Heart left ventricle (tissue), 16 donors: ENCODE data around the gene CTLA4. TPM values are rescaled to one million over a fixed set of nuclear protein-coding genes. Genes with fewer than 3 reads are reported as not detected.

Experiments
- ATAC-seq, 4 donors: fragments of 200-7000 bp; cut with Tn5 transposase; one replicate each; pipeline ENCODE4 v1.9.1; 2020 to 2022; ENCODE audit warnings: moderate library complexity in 4 of 4, mild to moderate bottlenecking in 3 of 4, moderate number of reproducible peaks in 1 of 4
- DNase-seq, 5 donors: peaks; one replicate each; pipeline ENCODE4 v3.0.0-alpha.2; 2020
- H3K27ac ChIP-seq, 12 donors: fragments of 200-600 bp; sonication (generic) in 4 of 12; one replicate each; pipeline versions ENCODE4 v1.5.0 to v1.8.0; 2016 to 2022; ENCODE audit warnings: mild to moderate bottlenecking in 2 of 12
- H3K27me3 ChIP-seq, 9 donors: fragments of 200-600 bp; sonication (generic) in 2 of 9; one replicate each; pipeline versions ENCODE4 v1.5.1 to v1.8.0; 2016 to 2022; ENCODE audit warnings: mild to moderate bottlenecking in 3 of 9
- H3K36me3 ChIP-seq, 9 donors: fragments of 200-600 bp; sonication (generic) in 2 of 9; one replicate each; pipeline versions ENCODE4 v1.5.0 to v1.8.0; 2018 to 2022; ENCODE audit warnings: mild to moderate bottlenecking in 2 of 9
- H3K4me1 ChIP-seq, 12 donors: fragments of 200-600 bp; sonication (generic) in 4 of 12; one replicate each; pipeline versions ENCODE4 v1.5.0 to v1.8.0; 2016 to 2022; ENCODE audit warnings: mild to moderate bottlenecking in 3 of 12
- H3K4me3 ChIP-seq, 12 donors: fragments of 200-600 bp; sonication (generic) in 4 of 12; one replicate each; pipeline versions ENCODE4 v1.5.0 to v1.8.0; 2017 to 2022; ENCODE audit warnings: mild to moderate bottlenecking in 9 of 12, moderate library complexity in 4 of 12
- H3K9me3 ChIP-seq, 12 donors: fragments of 200-600 bp; sonication (generic) in 4 of 12; one replicate each; pipeline versions ENCODE4 v1.5.0 to v1.8.0; 2016 to 2022; ENCODE audit warnings: mild to moderate bottlenecking in 1 of 12
- CTCF ChIP-seq, 12 donors: fragments of 200-600 bp; sonication (generic) in 4 of 12; IDR thresholded peaks; one replicate each; pipeline versions ENCODE4 v1.5.0 to v1.8.0; 2018 to 2022; ENCODE audit warnings: antibody characterized with exemption in 12 of 12, mild to moderate bottlenecking in 5 of 12
- POLR2A ChIP-seq, 2 donors: fragments of 450-650 bp; IDR thresholded peaks; one replicate each; pipeline ENCODE4 v1.6.1; 2017; ENCODE audit warnings: antibody characterized with exemption in 2 of 2, mild to moderate bottlenecking in 2 of 2, moderate library complexity in 2 of 2
- WGBS, 4 donors: extraction: QIAGEN DNeasy Blood & Tissue Kit in 2 of 4; methylation state at CpG; one replicate each; pipeline versions ENCODE4 v1.1.5 to v1.1.7; 2013 to 2018; 5-methylcytosine and 5-hydroxymethylcytosine counted together
- intact Hi-C, 10 donors: fragments of 100-400 bp; cut with DNase I; formaldehyde crosslinking; loops; one replicate each; pipeline versions ENCODE4 v1.11.1 to v1.14.2; 2022
- polyA plus RNA-seq, 2 donors: library from polyadenylated mRNA; stranded (reverse); fragments of 200-250 nt; gene quantifications; one replicate each; pipeline ENCODE4 v1.2.3, GENCODE V29; 2013
- total RNA-seq, 9 donors: library from RNA; depleted of rRNA in 2 of 9; stranded (reverse); fragments of >200 nt in 2 of 9; fragmentation: NEBNext Ultra II Directional in 3 of 9; extraction: Animal tissue kit (Norgen Biotek cat#: 25700) in 3 of 9; gene quantifications; one replicate each; pipeline versions ENCODE4 v1.1.0 to v1.2.4, GENCODE V29; 2016 to 2023
- donor health status: ischemic (EF 13 %, LVEDD 7.1; RV severe dilation, severe dysfunction).
- donor health status: healthy with polysubstance abuse.
- donor health status: DM: no; HTN: yes; CAD: no.
- donor health status: DM: no; HTN: no; CAD: no.
- donor health status: ischemic (EF 25% LVEDD 6.9; RV normal size, moderate dysfunction).
- donor health status: ischemic (EF 25% LVEDD 5.7; RV mildly dilated, moderate dysfunction).
- donor health status: healthy.
- donor health status: DM: yes; HTN: yes; CAD: no.
- donor health status: ischemic (EF 35%, LVEDD 5.7; RV mildly dilated, moderate dysfunction).
- donor health status: nonischemic (EF 11% LVEDD 7.7; RV severe dilation, severe dysfunction).
- donor health status: DM: yes; HTN: yes; CAD: no.
- donor health status: PGD.
- donor health status: ischemic (EF 29% LVEDD 5.4; RV normal size, mild dysfunction).
- donor health status: nonischemic (EF 23%, LVEDD 6.1; RV moderate dilation, normal function).

CTLA4 gene
- total and polyA plus RNA-seq, 11 donors = 0.27 to 1.3 (median 0.39) TPM; not detected in 7

- ATAC-seq (no peak), DNase-seq (no peak)
- H3K27ac ChIP-seq = no peak overlapping the region
- H3K36me3 ChIP-seq = no peaks in the 10 kb centered on the region
- no peak overlapping the region for H3K4me3 ChIP-seq
- H3K4me1 ChIP-seq = peaks cover 0 to 11% (median 0%) of the 10 kb centered on the region in 12 donors
- WGBS, 4 donors = 94 to 100% (median 97%) methylated on average over 1 of the region's 1 CpG
- H3K27me3 ChIP-seq = no peaks in the 10 kb centered on the region
- H3K9me3 ChIP-seq = no peaks in the 10 kb centered on the region
- TF ChIP-seq POLR2A (IDR thresholded peaks at IDR 0.05) (no peak), CTCF (IDR thresholded peaks at IDR 0.05) (no peak)
- intact Hi-C loops = loop anchor here in 1 of 10 donors (10.0 kb wide), 1 partner anchor 78 kb away; no protein-coding TSS in a partner anchor
Measured at GRCh38 chr2:203826704-203827103, 40.9 kb upstream of the CTLA4 start.

- 76 to 82% (median 82%) methylated on average over 9 of the region's 9 CpGs for WGBS, 4 donors
- no peak for DNase-seq
Measured at GRCh38 chr2:203830304-203831055, 37.1 kb upstream of the CTLA4 start.

GRCh38 chr2:203835420-203835819 lies 32.2 kb upstream of the CTLA4 start:
- intact Hi-C loops = no loop called here
- no peaks in the 10 kb centered on the region for H3K9me3 ChIP-seq
- TF ChIP-seq POLR2A (IDR thresholded peaks at IDR 0.05) (no peak), CTCF (IDR thresholded peaks at IDR 0.05) (no peak)
- no peaks in the 10 kb centered on the region for H3K4me1 ChIP-seq
- H3K36me3 ChIP-seq = no peaks in the 10 kb centered on the region
- ATAC-seq (no peak), DNase-seq (no peak)
- H3K27ac ChIP-seq = no peak overlapping the region
- H3K4me3 ChIP-seq = no peak overlapping the region
- no peaks in the 10 kb centered on the region for H3K27me3 ChIP-seq
- 93 to 94% (median 94%) methylated on average over 6 of the region's 6 CpGs for WGBS, 4 donors

More at GRCh38 chr2:203830304-203831055, 37.1 kb upstream of the CTLA4 start:
- H3K9me3 ChIP-seq = no peaks in the 10 kb centered on the region
- no peaks in the 10 kb centered on the region for H3K4me1 ChIP-seq
- H3K36me3 ChIP-seq = no peaks in the 10 kb centered on the region
- ATAC-seq = no peak
- no peaks in the 10 kb centered on the region for H3K27me3 ChIP-seq
- intact Hi-C loops = no loop called here
- no peak overlapping the region for H3K4me3 ChIP-seq
- H3K27ac ChIP-seq = no peak overlapping the region
- TF ChIP-seq POLR2A (IDR thresholded peaks at IDR 0.05) (no peak), CTCF (IDR thresholded peaks at IDR 0.05) (no peak)

- no peak overlapping the region for H3K4me3 ChIP-seq
- 89 to 93% (median 90%) methylated on average over 19 of the region's 19 CpGs for WGBS, 4 donors
- intact Hi-C loops = no loop called here
- ATAC-seq = no peak
- no peaks in the 10 kb centered on the region for H3K27me3 ChIP-seq
- TF ChIP-seq CTCF (IDR thresholded peaks at IDR 0.05) = no peak
- TF ChIP-seq POLR2A (IDR thresholded peaks at IDR 0.05) = no peak
- no peak overlapping the region for H3K27ac ChIP-seq
- H3K4me1 ChIP-seq = no peaks in the 10 kb centered on the region
- no peaks in the 10 kb centered on the region for H3K9me3 ChIP-seq
- H3K36me3 ChIP-seq = no peaks in the 10 kb centered on the region
- no peak for DNase-seq
Measured at GRCh38 chr2:203835892-203836800, 31.4 kb upstream of the CTLA4 start.
